LHCN-M2 (cell line): ENCODE measurements around the gene PRDM15. TPM values are rescaled to one million over a fixed set of nuclear protein-coding genes. Genes with fewer than 3 reads are reported as not detected.

Source experiments
- DNase-seq: peaks from one replicate; pipeline ENCODE4 v3.0.0-alpha.2; 2012; ENCODE audit warnings: low read depth
- total RNA-seq: library from RNA; depleted of rRNA; stranded (reverse); fragments of >200 nt; gene quantifications from 2 replicates; pipeline ENCODE4 v1.2.3, GENCODE V29; 2014

PRDM15 gene
- total RNA-seq, 1 experiment from 2014 or later, result 6.1 TPM

DNA sequence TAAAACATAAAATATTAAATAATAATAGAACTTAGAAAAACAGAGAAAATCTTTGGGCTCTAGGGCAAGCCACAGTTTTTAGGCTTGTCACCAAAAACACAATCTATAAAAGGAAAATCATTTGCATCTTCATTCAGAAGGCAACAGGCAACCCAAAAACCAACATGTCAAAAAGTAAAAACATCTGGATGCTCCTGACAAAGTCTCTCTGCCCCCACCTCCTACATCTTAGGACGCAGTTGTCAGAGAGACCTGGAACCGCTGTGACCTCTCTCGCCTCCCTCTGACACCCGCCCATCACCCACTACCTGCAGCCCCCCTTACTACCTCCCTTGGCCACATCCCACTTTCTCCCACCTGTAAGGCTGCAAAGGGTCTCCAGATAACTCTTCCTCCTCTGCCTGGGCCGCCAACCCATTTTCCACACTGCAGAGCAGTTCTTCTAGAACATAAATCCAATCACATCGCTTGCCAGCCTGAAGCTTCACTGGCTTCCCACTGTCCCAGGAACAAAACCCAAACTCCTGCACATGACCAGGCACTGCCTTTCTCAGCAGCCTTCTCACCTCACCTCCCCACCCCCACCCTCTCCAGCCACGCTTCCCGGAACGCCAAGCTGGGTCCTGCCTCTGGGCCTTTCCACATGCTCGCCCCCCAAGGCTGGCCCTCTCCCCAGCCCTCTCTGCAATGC, 14.7 kb downstream of the PRDM15 start:
- no peak for DNase-seq

- DNase-seq, result no peak
These were observed 15.8 kb downstream of the PRDM15 start for GRCh38 chr21:41863439-41863740.

GRCh38 chr21:41861987-41862386, 17.2 kb downstream of the PRDM15 start:
- DNase-seq, result no peak

GRCh38 chr21:41861255-41861654, 17.9 kb downstream of the PRDM15 start:
- no peak for DNase-seq

- no peak for DNase-seq
These were observed 19.7 kb downstream of the PRDM15 start for GRCh38 chr21:41859297-41859980.

DNA sequence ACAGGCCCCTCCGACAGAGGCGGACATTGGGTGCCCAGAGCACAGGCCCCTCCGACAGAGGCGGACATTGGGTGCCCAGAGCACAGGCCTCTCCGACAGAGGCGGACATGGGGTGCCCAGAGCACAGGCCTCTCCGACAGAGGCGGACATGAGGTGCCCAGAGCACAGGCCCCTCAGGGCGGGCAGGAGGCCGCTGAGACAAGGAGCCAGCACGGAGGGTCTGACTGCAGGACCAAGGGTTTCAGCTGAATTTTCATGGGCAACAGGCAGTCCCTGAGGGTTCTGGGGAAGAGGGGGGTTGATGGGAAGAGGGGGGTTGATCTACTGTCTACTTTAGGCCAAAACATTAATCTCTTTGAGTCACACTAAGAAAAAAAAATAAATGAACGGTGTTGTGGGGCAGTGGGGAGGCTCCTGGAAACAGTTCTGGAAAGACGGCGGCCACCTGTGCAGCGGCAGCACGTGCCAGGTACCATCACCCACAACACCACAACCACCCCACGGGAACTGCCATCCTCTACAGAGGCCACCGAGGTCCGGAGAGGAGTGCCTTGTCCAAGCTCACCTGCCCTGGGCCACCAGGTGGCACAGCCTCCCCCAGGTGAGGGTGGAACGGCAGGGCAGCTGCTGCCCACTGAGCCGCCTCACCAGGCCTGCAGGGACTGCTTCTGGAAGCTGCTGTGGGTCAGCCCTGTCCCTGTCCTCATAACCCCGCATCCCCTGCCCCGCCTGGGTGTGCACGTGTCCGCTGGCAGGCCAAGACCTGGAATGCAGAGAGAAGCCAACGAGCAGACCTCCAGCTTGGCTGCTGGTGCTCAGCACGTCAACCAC, 20.5 kb downstream of the PRDM15 start:
- no peak for DNase-seq

- DNase-seq, result no peak
These were observed 21.3 kb downstream of the PRDM15 start for GRCh38 chr21:41857771-41858300.

- no peak for DNase-seq
These were observed 22.6 kb downstream of the PRDM15 start for GRCh38 chr21:41856572-41856971.

- no peak for DNase-seq
These were observed 24.6 kb downstream of the PRDM15 start for GRCh38 chr21:41854426-41854995.

GRCh38 chr21:41852929-41853320, 26.2 kb downstream of the PRDM15 start:
- no peak for DNase-seq

DNA sequence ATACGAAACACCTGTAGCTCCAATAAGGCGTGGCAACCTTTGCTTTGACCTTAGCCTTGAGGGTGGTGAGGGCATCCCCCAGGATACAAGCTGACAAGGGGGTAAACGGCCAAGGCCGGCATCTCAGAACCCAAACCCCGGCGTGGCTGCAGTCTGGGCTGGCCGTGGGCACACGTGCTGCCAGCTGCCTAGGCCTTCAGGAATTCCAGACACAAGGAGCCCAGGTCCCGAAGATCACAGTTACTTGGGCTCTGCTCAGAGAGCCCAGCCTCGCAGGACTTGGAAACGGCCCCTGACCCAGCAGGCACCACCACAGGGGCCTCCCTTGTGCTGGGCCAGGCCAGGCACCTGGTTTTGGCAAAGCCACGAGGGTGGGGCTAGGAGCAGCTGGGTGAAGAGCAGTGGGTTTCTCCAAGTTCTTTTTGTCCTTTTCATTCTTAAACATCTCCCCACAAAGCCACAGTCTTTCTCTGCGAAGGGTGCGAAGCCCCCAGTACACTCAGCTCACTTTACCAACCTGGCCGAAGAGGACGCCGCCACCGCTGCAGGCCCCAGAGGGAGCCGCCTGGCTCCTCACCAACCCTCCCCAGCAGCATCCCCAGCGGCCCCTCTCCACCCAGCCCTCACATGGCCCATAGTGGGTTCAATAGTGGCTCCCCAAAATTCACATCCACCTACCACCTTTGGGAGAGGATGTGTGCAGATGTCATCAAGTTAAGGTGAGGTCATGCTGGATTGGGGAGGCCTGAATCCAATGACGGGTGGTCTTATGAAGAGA, 26.8 kb downstream of the PRDM15 start:
- DNase-seq, result no peak

GRCh38 chr21:41851090-41851790, 27.9 kb downstream of the PRDM15 start:
- no peak for DNase-seq

DNA sequence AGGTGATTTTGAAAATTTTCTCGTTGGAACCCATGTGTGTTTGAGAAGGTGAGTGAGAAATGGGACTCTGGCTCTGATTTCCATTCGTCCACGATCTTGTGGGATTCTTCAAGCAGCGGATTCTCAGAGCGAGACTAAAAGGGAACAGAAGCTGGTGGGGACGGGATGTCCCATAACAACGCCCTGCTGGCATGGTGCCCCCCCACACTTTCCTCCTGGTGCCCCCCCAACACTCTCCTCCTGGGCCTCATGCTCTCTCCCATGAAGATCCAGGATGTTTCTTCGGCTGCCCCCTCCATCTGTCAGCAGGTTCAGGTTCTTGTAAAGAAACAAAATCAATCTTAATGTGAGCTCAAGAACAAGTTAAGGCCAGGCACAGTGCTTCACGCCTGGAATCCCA, 29.1 kb downstream of the PRDM15 start:
- DNase-seq, result no peak

GRCh38 chr21:41848958-41849580, 30.1 kb downstream of the PRDM15 start:
- DNase-seq, result no peak

- DNase-seq, result no peak
These were observed 30.6 kb downstream of the PRDM15 start for GRCh38 chr21:41848533-41848932.

- DNase-seq, result peak; percentile 34
These were observed 31.9 kb downstream of the PRDM15 start for GRCh38 chr21:41847066-41847804.

GRCh38 chr21:41846536-41846935, 32.6 kb downstream of the PRDM15 start:
- DNase-seq, result no peak

DNA sequence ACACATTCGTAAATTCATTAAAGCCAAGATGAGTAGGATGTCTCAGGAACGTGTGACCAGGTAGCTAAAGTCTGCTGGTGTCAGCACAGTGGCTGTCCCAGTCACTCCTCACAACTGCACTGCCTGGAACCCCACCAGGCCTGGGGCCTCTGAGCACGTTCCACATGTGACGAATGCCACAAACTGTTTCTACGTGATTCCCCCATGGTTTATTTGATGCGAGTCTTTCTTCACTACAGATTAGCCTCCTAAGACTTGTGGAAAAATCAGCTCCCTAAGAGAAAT, 33.2 kb downstream of the PRDM15 start:
- DNase-seq, result no peak

GRCh38 chr21:41845310-41846032, 33.7 kb downstream of the PRDM15 start:
- no peak for DNase-seq
